22Rv1 (cell line): ENCODE measurements around the gene IGLON5.

Experiments used
- CTCF ChIP-seq: fragments of 450-650 bp; IDR thresholded peaks from 2 replicates; pipeline ENCODE4 v1.5.1; 2017; ENCODE audit warnings: mild to moderate bottlenecking
- ZFX ChIP-seq: fragments of 450-650 bp; IDR thresholded peaks from 2 replicates; pipeline ENCODE4 v1.6.1; 2017; ENCODE audit warnings: antibody characterized with exemption, borderline replicate concordance

GRCh38 chr19:51375504-51376221 is 64.2 kb downstream of the IGLON5 start:
- TF ChIP-seq CTCF = no peak
- no peak for TF ChIP-seq ZFX
